ENCODE data around the gene GIMAP6. TPM values are rescaled to one million over a fixed set of nuclear protein-coding genes. Genes with fewer than 3 reads are reported as not detected.

GIMAP6 gene
- total and polyA plus RNA-seq, 9 donors: 3.6 to 38.1 (median 11.4) TPM

GRCh38 chr7:150594805-150595204 lies 37.4 kb downstream of the GIMAP6 start:
- H3K4me1 ChIP-seq (ENCODE audit: insufficient read depth): no peaks in the 10 kb centered on the region
- H3K27me3 ChIP-seq: no peaks in the 10 kb centered on the region
- no peak overlapping the region for H3K27ac ChIP-seq
- no peaks in the 10 kb centered on the region for H3K36me3 ChIP-seq
- DNase-seq: no peak
- no peak for TF ChIP-seq EP300 (IDR thresholded peaks at IDR 0.05)
- TF ChIP-seq CTCF (IDR thresholded peaks at IDR 0.05): no peak
- no peak for TF ChIP-seq POLR2A (IDR thresholded peaks at IDR 0.05)
- WGBS, 3 donors: 71 to 85% (median 81%) methylated on average over 2 of the region's 2 CpGs
- intact Hi-C loops (cut with DNase I): no loop called here
- no peak overlapping the region for H3K4me3 ChIP-seq
- H3K9me3 ChIP-seq: no peaks in the 10 kb centered on the region

GRCh38 chr7:150587551-150587950 lies 44.6 kb downstream of the GIMAP6 start:
- intact Hi-C loops (cut with DNase I): no loop called here
- no peak for TF ChIP-seq POLR2A (IDR thresholded peaks at IDR 0.05)
- H3K27me3 ChIP-seq: no peaks in the 10 kb centered on the region
- no peak for DNase-seq
- no peaks in the 10 kb centered on the region for H3K36me3 ChIP-seq
- no peaks in the 10 kb centered on the region for H3K4me1 ChIP-seq (ENCODE audit: insufficient read depth)
- no peak overlapping the region for H3K27ac ChIP-seq
- H3K4me3 ChIP-seq: no peak overlapping the region
- no peaks in the 10 kb centered on the region for H3K9me3 ChIP-seq
- 71 to 80% (median 72%) methylated on average over 1 of the region's 1 CpG for WGBS, 3 donors

- no peak for TF ChIP-seq POLR2A (IDR thresholded peaks at IDR 0.05)
- no peak for TF ChIP-seq CTCF (IDR thresholded peaks at IDR 0.05)
- intact Hi-C loops (cut with DNase I): no loop called here
- DNase-seq: peak in 1 of 5 donors; percentile 21
- H3K4me1 ChIP-seq (ENCODE audit: insufficient read depth): no peaks in the 10 kb centered on the region
- H3K9me3 ChIP-seq: no peaks in the 10 kb centered on the region
- H3K4me3 ChIP-seq: no peak overlapping the region
- no peaks in the 10 kb centered on the region for H3K36me3 ChIP-seq
- no peaks in the 10 kb centered on the region for H3K27me3 ChIP-seq
- no peak overlapping the region for H3K27ac ChIP-seq
Measured at GRCh38 chr7:150586785-150587152, 45.4 kb downstream of the GIMAP6 start.

- Histone ChIP-seq H3K27me3 (no peaks in the 10 kb centered on the region), H3K36me3 (no peaks in the 10 kb centered on the region)
Measured at GRCh38 chr7:150586068-150586784, 46.0 kb downstream of the GIMAP6 start.

More at GRCh38 chr7:150586068-150586784, 46.0 kb downstream of the GIMAP6 start:
- Histone ChIP-seq H3K4me3 (no peak overlapping the region), H3K9me3 (no peaks in the 10 kb centered on the region), H3K27ac (no peak overlapping the region), H3K4me1 (ENCODE audit: insufficient read depth) (no peaks in the 10 kb centered on the region)
- 50 to 70% (median 57%) methylated on average over 4 of the region's 4 CpGs for WGBS, 3 donors
- intact Hi-C loops (cut with DNase I): no loop called here
- no peak for DNase-seq
- no peak for TF ChIP-seq EP300 (IDR thresholded peaks at IDR 0.05)
- no peak for TF ChIP-seq POLR2A (IDR thresholded peaks at IDR 0.05)
- no peak for TF ChIP-seq CTCF (IDR thresholded peaks at IDR 0.05)

Measured in ovary (tissue), 9 donors.